Measurements from ENCODE around the gene ATP7A. TPM values are rescaled to one million over a fixed set of nuclear protein-coding genes. Genes with fewer than 3 reads are reported as not detected.
"Not testable (repeated sequence)": the region's sequence is repeated elsewhere in the genome, so short reads cannot be mapped to it uniquely, and the experiment has no call there.

The ATP7A gene
- total RNA-seq: 10 to 100 TPM; 12.6 to 13.3 TPM

- Mint-ChIP-seq H3K36me3 (ENCODE audit: low read depth) (no peaks in the 10 kb centered on the region), H3K4me3 (peak within 1 kb of the TSS; percentile 98), H3K27me3 (no peaks in the 10 kb centered on the region), H3K9me3 (no peaks in the 10 kb centered on the region), H3K27ac (peak within 1 kb of the TSS; percentile 97), H3K4me1 (peaks cover 21% of the 10 kb centered on the region)
- POLR2A ChIA-PET: interaction anchor here (0.6 to 5.8 kb wide), 8 partner anchors 11 to 198 kb away, joined by 3 to 61 read pairs (median 4); partner anchors contain the start of genes COX7B, MAGT1 and PGK1
- DNase-seq: peak; percentile 92
- CTCF ChIA-PET: interaction anchor here (0.6 to 1.8 kb wide), 5 partner anchors 9 to 203 kb away, joined by 3 to 22 read pairs (median 7); partner anchors contain the start of gene COX7B
Observed at GRCh38 chrX:77910108-77910840, at the start of gene ATP7A. Gene ATP7A, plus strand, starts transcription at chrX:77910693. Its CDS starts 60,949 bp downstream, at chrX:77971642.

- H3K4me1 Mint-ChIP-seq: peaks cover 2% of the 10 kb centered on the region
- POLR2A ChIA-PET: no interaction called here
- CTCF ChIA-PET: interaction anchor here (1.3 kb wide), 1 partner anchor 149 kb away, joined by 3 read pairs; no protein-coding TSS in a partner anchor
- H3K9me3 Mint-ChIP-seq: no peaks in the 10 kb centered on the region
- DNase-seq: no peak
- peaks cover 24% of the 10 kb centered on the region for H3K36me3 Mint-ChIP-seq (ENCODE audit: low read depth)
- no peak overlapping the region for H3K27ac Mint-ChIP-seq
- no peaks in the 10 kb centered on the region for H3K27me3 Mint-ChIP-seq
- no peak overlapping the region for H3K4me3 Mint-ChIP-seq
Observed at GRCh38 chrX:77875372-77875771, 35.1 kb upstream of the ATP7A start.

GRCh38 chrX:77881418-77881817 is 29.1 kb upstream of the ATP7A start:
- H3K9me3 Mint-ChIP-seq; H3K4me3 Mint-ChIP-seq; H3K27me3 Mint-ChIP-seq; H3K27ac Mint-ChIP-seq; H3K4me1 Mint-ChIP-seq; CTCF ChIA-PET; DNase-seq; H3K36me3 Mint-ChIP-seq (ENCODE audit: low read depth); POLR2A ChIA-PET: not testable (repeated sequence)

GRCh38 chrX:77892887-77893286 is 17.6 kb upstream of the ATP7A start:
- Mint-ChIP-seq H3K9me3 (no peaks in the 10 kb centered on the region), H3K4me1 (peaks cover 25% of the 10 kb centered on the region), H3K27ac (no peak overlapping the region), H3K36me3 (ENCODE audit: low read depth) (peaks cover 17% of the 10 kb centered on the region), H3K4me3 (peak overlapping the region; percentile 52), H3K27me3 (no peaks in the 10 kb centered on the region)
- ChIA-PET CTCF (no interaction called here), POLR2A (interaction anchor here (3.5 kb wide), 1 partner anchor 212 kb away, joined by 27 read pairs; the partner anchor contains the start of gene PGK1)
- no peak for DNase-seq

GRCh38 chrX:77893713-77894112 is 16.8 kb upstream of the ATP7A start:
- Mint-ChIP-seq H3K27me3 (no peaks in the 10 kb centered on the region), H3K36me3 (ENCODE audit: low read depth) (peaks cover 17% of the 10 kb centered on the region), H3K27ac (no peak overlapping the region), H3K9me3 (no peaks in the 10 kb centered on the region), H3K4me1 (peaks cover 25% of the 10 kb centered on the region), H3K4me3 (peak overlapping the region; percentile 98)
- no peak for DNase-seq
- ChIA-PET POLR2A (interaction anchor here (1.8 to 3.5 kb wide), 4 partner anchors 19 to 211 kb away, joined by 3 to 27 read pairs (median 9); partner anchors contain the start of gene PGK1), CTCF (no interaction called here)

GRCh38 chrX:77894921-77895886 is 15.3 kb upstream of the ATP7A start, which contains the start of gene MAGT1:
Gene MAGT1, minus strand, starts transcription at chrX:77895435. Its CDS starts 25 bp downstream, at chrX:77895410.
- DNase-seq: peak; percentile 92
- Mint-ChIP-seq H3K36me3 (ENCODE audit: low read depth) (peaks cover 12% of the 10 kb centered on the region), H3K9me3 (no peaks in the 10 kb centered on the region), H3K4me3 (peak within 1 kb of the TSS; percentile 98), H3K4me1 (peaks cover 24% of the 10 kb centered on the region), H3K27me3 (no peaks in the 10 kb centered on the region), H3K27ac (peak within 1 kb of the TSS; percentile 98)
- ChIA-PET POLR2A (interaction anchor here (1.1 to 3.5 kb wide), 10 partner anchors 14 to 235 kb away, joined by 3 to 27 read pairs (median 4); partner anchors contain the start of genes ATP7A, ATRX and PGK1), CTCF (interaction anchor here (1.5 kb wide), 1 partner anchor 22 kb away, joined by 3 read pairs; no protein-coding TSS in a partner anchor)

GRCh38 chrX:77899081-77899828 is 11.2 kb upstream of the ATP7A start, which contains the start of gene COX7B:
Gene COX7B, plus strand, starts transcription at chrX:77899468. Its CDS starts 86 bp downstream, at chrX:77899554.
- H3K9me3 Mint-ChIP-seq: no peaks in the 10 kb centered on the region
- POLR2A ChIA-PET: interaction anchor here (0.7 to 3.9 kb wide), 10 partner anchors 9 to 1046 kb away, joined by 3 to 61 read pairs (median 7); partner anchors contain the start of genes ATP7A, ATRX, P2RY10 and PGK1
- peak; percentile 70 for DNase-seq
- H3K27ac Mint-ChIP-seq: peak within 1 kb of the TSS; percentile 90
- peaks cover 28% of the 10 kb centered on the region for H3K4me1 Mint-ChIP-seq
- peaks cover 26% of the 10 kb centered on the region for H3K36me3 Mint-ChIP-seq (ENCODE audit: low read depth)
- CTCF ChIA-PET: interaction anchor here (0.6 to 3.0 kb wide), 9 partner anchors 10 to 206 kb away, joined by 3 to 22 read pairs (median 4); partner anchors contain the start of gene ATP7A
- peak within 1 kb of the TSS; percentile 85 for H3K4me3 Mint-ChIP-seq
- H3K27me3 Mint-ChIP-seq: no peaks in the 10 kb centered on the region

GRCh38 chrX:77900688-77901087 is 9.8 kb upstream of the ATP7A start:
- Mint-ChIP-seq H3K27me3 (no peaks in the 10 kb centered on the region), H3K9me3 (no peaks in the 10 kb centered on the region), H3K4me1 (peaks cover 26% of the 10 kb centered on the region), H3K27ac (peak overlapping the region; percentile 90), H3K36me3 (ENCODE audit: low read depth) (peaks cover 27% of the 10 kb centered on the region), H3K4me3 (peak overlapping the region; percentile 85)
- no peak for DNase-seq
- ChIA-PET CTCF (interaction anchor here (1.1 to 3.0 kb wide), 4 partner anchors 9 to 124 kb away, joined by 3 to 22 read pairs (median 12); partner anchors contain the start of gene ATP7A), POLR2A (interaction anchor here (0.6 to 3.9 kb wide), 2 partner anchors 12 to 113 kb away, joined by 3 to 61 read pairs; partner anchors contain the start of gene ATP7A)

GRCh38 chrX:77901506-77901905 is 9.0 kb upstream of the ATP7A start:
- peak overlapping the region; percentile 36 for H3K4me3 Mint-ChIP-seq
- H3K36me3 Mint-ChIP-seq (ENCODE audit: low read depth): peaks cover 27% of the 10 kb centered on the region
- H3K9me3 Mint-ChIP-seq: no peaks in the 10 kb centered on the region
- no peak overlapping the region for H3K27ac Mint-ChIP-seq
- no peak for DNase-seq
- ChIA-PET POLR2A (interaction anchor here (3.9 kb wide), 1 partner anchor 11 kb away, joined by 61 read pairs; the partner anchor contains the start of gene ATP7A), CTCF (interaction anchor here (0.6 to 1.5 kb wide), 2 partner anchors 9 to 358 kb away, joined by 3 to 7 read pairs; partner anchors contain the start of gene ATP7A)
- H3K27me3 Mint-ChIP-seq: no peaks in the 10 kb centered on the region
- peaks cover 23% of the 10 kb centered on the region for H3K4me1 Mint-ChIP-seq

- peaks cover 20% of the 10 kb centered on the region for H3K4me1 Mint-ChIP-seq
- peak overlapping the region; percentile 15 for H3K27ac Mint-ChIP-seq
- peak overlapping the region; percentile 57 for H3K4me3 Mint-ChIP-seq
- peaks cover 3% of the 10 kb centered on the region for H3K9me3 Mint-ChIP-seq
- H3K27me3 Mint-ChIP-seq: no peaks in the 10 kb centered on the region
- ChIA-PET CTCF (interaction anchor here (1.0 to 1.5 kb wide), 4 partner anchors 17 to 459 kb away, joined by 3 read pairs; partner anchors contain the start of gene MAGT1), POLR2A (interaction anchor here (1.3 kb wide), 1 partner anchor 23 kb away, joined by 3 read pairs; the partner anchor contains the start of gene MAGT1)
- DNase-seq: no peak
- H3K36me3 Mint-ChIP-seq (ENCODE audit: low read depth): peaks cover 2% of the 10 kb centered on the region
Observed at GRCh38 chrX:77917294-77917933, 6.9 kb downstream of the ATP7A start.

GRCh38 chrX:77918568-77918967 is 8.1 kb downstream of the ATP7A start:
- DNase-seq: no peak
- Mint-ChIP-seq H3K36me3 (ENCODE audit: low read depth) (peaks cover 2% of the 10 kb centered on the region), H3K27me3 (no peaks in the 10 kb centered on the region), H3K9me3 (peaks cover 3% of the 10 kb centered on the region), H3K4me1 (peaks cover 12% of the 10 kb centered on the region), H3K27ac (no peak overlapping the region), H3K4me3 (no peak overlapping the region)
- ChIA-PET POLR2A (interaction anchor here (1.0 kb wide), 1 partner anchor 23 kb away, joined by 3 read pairs; no protein-coding TSS in a partner anchor), CTCF (no interaction called here)
